HepG2 (cell line): ENCODE measurements around the gene ZNF793. TPM values are rescaled to one million over a fixed set of nuclear protein-coding genes. Genes with fewer than 3 reads are reported as not detected.

Source experiments
- ARNT ChIP-seq: fragments of 450-650 bp; IDR thresholded peaks from 2 replicates; pipeline ENCODE4 v1.6.1; 2017
- ATF7 ChIP-seq, 2 experiments: fragments of 450-650 bp in 1 of 2; sonication (generic) in 1 of 2; formaldehyde crosslinking in 1 of 2; IDR thresholded peaks; 2 replicates each; pipeline versions ENCODE4 v1.4.0 to v1.6.1; 2016 to 2020; ENCODE audit warnings: antibody characterized with exemption in 1 of 2, mild to moderate bottlenecking in 1 of 2, missing genetic modification reagents in 1 of 2
- CENPBD1 ChIP-seq: sonication (generic); formaldehyde crosslinking; IDR thresholded peaks from 2 replicates; pipeline ENCODE4 v1.8.0; 2022; ENCODE audit warnings: missing genetic modification reagents, low read depth, mild to moderate bottlenecking, borderline replicate concordance
- DPF2 ChIP-seq: sonication (generic); formaldehyde crosslinking; IDR thresholded peaks from 2 replicates; pipeline ENCODE4 v1.4.0; 2020; ENCODE audit warnings: mild to moderate bottlenecking, low read depth, missing genetic modification reagents, borderline replicate concordance
- HDAC1 ChIP-seq: sonication (generic); formaldehyde crosslinking; IDR thresholded peaks from 2 replicates; pipeline ENCODE4 v1.5.1; 2020; ENCODE audit warnings: mild to moderate bottlenecking, missing genetic modification reagents
- ZBTB2 ChIP-seq: sonication (generic); formaldehyde crosslinking; IDR thresholded peaks from 2 replicates; pipeline ENCODE4 v1.8.0; 2022; ENCODE audit warnings: low read depth, missing genetic modification reagents
- ZNF18 ChIP-seq: sonication (generic); formaldehyde crosslinking; IDR thresholded peaks from 2 replicates; pipeline ENCODE4 v1.8.0; 2022; ENCODE audit warnings: mild to moderate bottlenecking, missing genetic modification reagents; ENCODE audit not compliant: insufficient replicate concordance
- ZNF230 ChIP-seq: sonication (generic); formaldehyde crosslinking; IDR thresholded peaks from 2 replicates; pipeline ENCODE4 v1.4.0; 2020; ENCODE audit warnings: mild to moderate bottlenecking, missing genetic modification reagents
- ZNF253 ChIP-seq: sonication (generic); formaldehyde crosslinking; IDR thresholded peaks from 2 replicates; pipeline ENCODE4 v1.8.0; 2022; ENCODE audit warnings: mild to moderate bottlenecking, missing genetic modification reagents, borderline replicate concordance
- ZNF331 ChIP-seq: sonication (generic); formaldehyde crosslinking; IDR thresholded peaks from 2 replicates; pipeline ENCODE4 v1.4.0; 2020; ENCODE audit warnings: missing genetic modification reagents
- ZNF775 ChIP-seq: sonication (generic); formaldehyde crosslinking; IDR thresholded peaks from 2 replicates; pipeline ENCODE4 v1.4.0; 2020; ENCODE audit warnings: missing genetic modification reagents, mild to moderate bottlenecking, moderate library complexity, borderline replicate concordance
- polyA plus RNA-seq, 8 experiments: library from polyadenylated mRNA; depleted of rRNA in 3 of 8; stranded (reverse) in 7 of 8; unstranded in 1 of 8; fragments of >200 nt; fragmentation: Illumina TruSeq in 4 of 8; extraction: Trizol in 4 of 8; gene quantifications; 2 replicates each; pipeline versions ENCODE4 v1.2.1 to v1.2.3, GENCODE V29; 2011 to 2016; ENCODE audit warnings: low read depth in 4 of 8, missing spikeins in 1 of 8, mixed read lengths in 1 of 8; ENCODE audit not compliant: insufficient read depth in 1 of 8
- total RNA-seq, 5 experiments: library from RNA; depleted of rRNA; stranded (reverse); fragments of >200 nt; fragmentation: Illumina TruSeq; extraction: Trizol; gene quantifications; 2 replicates each; pipeline ENCODE4 v1.2.3, GENCODE V29; 2016; ENCODE audit warnings: low read depth in 1 of 5
- TF ChIP-seq, protein P1 (sequence below), 2 experiments: sonication (generic) in 1 of 2; formaldehyde crosslinking in 1 of 2; IDR thresholded peaks; 2 replicates each; pipeline versions ENCODE4 v1.4.0 to v1.6.1; 2018 to 2020; ENCODE audit warnings: missing genetic modification reagents in 2 of 2, borderline replicate concordance in 1 of 2, low read depth in 1 of 2, mild to moderate bottlenecking in 1 of 2, missing biosample characterization in 1 of 2
- TF ChIP-seq, protein P2 (sequence below): sonication (generic); formaldehyde crosslinking; IDR thresholded peaks from 2 replicates; pipeline ENCODE4 v1.5.1; 2020; ENCODE audit warnings: mild to moderate bottlenecking, missing genetic modification reagents, borderline replicate concordance
- TF ChIP-seq, protein P3 (sequence below): sonication (generic); formaldehyde crosslinking; IDR thresholded peaks from 2 replicates; pipeline ENCODE4 v1.8.1; 2022; ENCODE audit warnings: low read depth, mild to moderate bottlenecking, missing genetic modification reagents
- TF ChIP-seq, protein P4 (sequence below): sonication (generic); formaldehyde crosslinking; IDR thresholded peaks from 2 replicates; pipeline ENCODE4 v1.5.0; 2020; ENCODE audit warnings: missing genetic modification reagents

ZNF793 gene
- total and polyA plus RNA-seq, 2 of the 13 experiments (the other 11 are each of a cell fraction or from before 2014, with no cell fraction given), result 0.13 to 0.35 TPM

GRCh38 chr19:37468961-37469777 is 37.6 kb upstream of the ZNF793 start, which contains the start of gene ZNF570 (continued):
- TF ChIP-seq ZBTB2 (CRISPR knock-in tag) (no peak), ATF7 (IDR thresholded peaks at IDR 0.05) (no peak), ATF7 (CRISPR knock-in tag; IDR thresholded peaks at IDR 0.05) (0 out of 2 replicates have a peak, but pooled peaks have one; percentile 18), ZNF230 (CRISPR knock-in tag) (peak; percentile 83), ZNF775 (CRISPR knock-in tag) (no peak), DPF2 (CRISPR knock-in tag) (no peak), ZNF331 (peak; percentile 21; the same call in 1 of the 2 replicates), ZNF18 (CRISPR knock-in tag) (peak; percentile 50), ARNT (no peak), CENPBD1 (CRISPR knock-in tag) (no peak), HDAC1 (CRISPR knock-in tag) (peak; percentile 82), ZNF253 (no peak)
- TF ChIP-seq, protein P1, sequence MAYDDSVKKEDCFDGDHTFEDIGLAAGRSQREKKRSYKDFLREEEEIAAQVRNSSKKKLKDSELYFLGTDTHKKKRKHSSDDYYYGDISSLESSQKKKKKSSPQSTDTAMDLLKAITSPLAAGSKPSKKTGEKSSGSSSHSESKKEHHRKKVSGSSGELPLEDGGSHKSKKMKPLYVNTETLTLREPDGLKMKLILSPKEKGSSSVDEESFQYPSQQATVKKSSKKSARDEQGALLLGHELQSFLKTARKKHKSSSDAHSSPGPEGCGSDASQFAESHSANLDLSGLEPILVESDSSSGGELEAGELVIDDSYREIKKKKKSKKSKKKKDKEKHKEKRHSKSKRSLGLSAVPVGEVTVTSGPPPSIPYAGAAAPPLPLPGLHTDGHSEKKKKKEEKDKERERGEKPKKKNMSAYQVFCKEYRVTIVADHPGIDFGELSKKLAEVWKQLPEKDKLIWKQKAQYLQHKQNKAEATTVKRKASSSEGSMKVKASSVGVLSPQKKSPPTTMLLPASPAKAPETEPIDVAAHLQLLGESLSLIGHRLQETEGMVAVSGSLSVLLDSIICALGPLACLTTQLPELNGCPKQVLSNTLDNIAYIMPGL (CRISPR knock-in tag; IDR thresholded peaks at IDR 0.05; ENCODE audit: borderline replicate concordance in 1 of 2, low read depth in 1 of 2), result peak; percentile 73 to 81; a peak in 3 of 4 replicates
- TF ChIP-seq, protein P2, sequence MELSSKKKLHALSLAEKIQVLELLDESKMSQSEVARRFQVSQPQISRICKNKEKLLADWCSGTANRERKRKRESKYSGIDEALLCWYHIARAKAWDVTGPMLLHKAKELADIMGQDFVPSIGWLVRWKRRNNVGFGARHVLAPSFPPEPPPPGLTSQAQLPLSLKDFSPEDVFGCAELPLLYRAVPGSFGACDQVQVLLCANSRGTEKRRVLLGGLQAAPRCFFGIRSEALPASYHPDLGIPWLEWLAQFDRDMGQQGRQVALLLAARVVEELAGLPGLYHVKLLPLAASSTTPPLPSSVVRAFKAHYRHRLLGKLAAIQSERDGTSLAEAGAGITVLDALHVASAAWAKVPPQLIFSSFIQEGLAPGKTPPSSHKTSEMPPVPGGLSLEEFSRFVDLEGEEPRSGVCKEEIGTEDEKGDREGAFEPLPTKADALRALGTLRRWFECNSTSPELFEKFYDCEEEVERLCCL (CRISPR knock-in tag), result no peak
- TF ChIP-seq, protein P3, sequence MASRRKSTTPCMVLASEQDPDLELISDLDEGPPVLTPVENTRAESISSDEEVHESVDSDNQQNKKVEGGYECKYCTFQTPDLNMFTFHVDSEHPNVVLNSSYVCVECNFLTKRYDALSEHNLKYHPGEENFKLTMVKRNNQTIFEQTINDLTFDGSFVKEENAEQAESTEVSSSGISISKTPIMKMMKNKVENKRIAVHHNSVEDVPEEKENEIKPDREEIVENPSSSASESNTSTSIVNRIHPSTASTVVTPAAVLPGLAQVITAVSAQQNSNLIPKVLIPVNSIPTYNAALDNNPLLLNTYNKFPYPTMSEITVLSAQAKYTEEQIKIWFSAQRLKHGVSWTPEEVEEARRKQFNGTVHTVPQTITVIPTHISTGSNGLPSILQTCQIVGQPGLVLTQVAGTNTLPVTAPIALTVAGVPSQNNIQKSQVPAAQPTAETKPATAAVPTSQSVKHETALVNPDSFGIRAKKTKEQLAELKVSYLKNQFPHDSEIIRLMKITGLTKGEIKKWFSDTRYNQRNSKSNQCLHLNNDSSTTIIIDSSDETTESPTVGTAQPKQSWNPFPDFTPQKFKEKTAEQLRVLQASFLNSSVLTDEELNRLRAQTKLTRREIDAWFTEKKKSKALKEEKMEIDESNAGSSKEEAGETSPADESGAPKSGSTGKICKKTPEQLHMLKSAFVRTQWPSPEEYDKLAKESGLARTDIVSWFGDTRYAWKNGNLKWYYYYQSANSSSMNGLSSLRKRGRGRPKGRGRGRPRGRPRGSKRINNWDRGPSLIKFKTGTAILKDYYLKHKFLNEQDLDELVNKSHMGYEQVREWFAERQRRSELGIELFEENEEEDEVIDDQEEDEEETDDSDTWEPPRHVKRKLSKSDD (CRISPR knock-in tag), result no peak
- TF ChIP-seq, protein P4, sequence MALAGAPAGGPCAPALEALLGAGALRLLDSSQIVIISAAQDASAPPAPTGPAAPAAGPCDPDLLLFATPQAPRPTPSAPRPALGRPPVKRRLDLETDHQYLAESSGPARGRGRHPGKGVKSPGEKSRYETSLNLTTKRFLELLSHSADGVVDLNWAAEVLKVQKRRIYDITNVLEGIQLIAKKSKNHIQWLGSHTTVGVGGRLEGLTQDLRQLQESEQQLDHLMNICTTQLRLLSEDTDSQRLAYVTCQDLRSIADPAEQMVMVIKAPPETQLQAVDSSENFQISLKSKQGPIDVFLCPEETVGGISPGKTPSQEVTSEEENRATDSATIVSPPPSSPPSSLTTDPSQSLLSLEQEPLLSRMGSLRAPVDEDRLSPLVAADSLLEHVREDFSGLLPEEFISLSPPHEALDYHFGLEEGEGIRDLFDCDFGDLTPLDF, result 0 out of 2 replicates have a peak, but pooled peaks have one; percentile 11
